ENCODE results near the gene HHIPL1. TPM values are rescaled to one million over a fixed set of nuclear protein-coding genes. Genes with fewer than 3 reads are reported as not detected.

Gene HHIPL1
- total RNA-seq, 1 experiment from 2014 or later, result 2.6 TPM

DNA sequence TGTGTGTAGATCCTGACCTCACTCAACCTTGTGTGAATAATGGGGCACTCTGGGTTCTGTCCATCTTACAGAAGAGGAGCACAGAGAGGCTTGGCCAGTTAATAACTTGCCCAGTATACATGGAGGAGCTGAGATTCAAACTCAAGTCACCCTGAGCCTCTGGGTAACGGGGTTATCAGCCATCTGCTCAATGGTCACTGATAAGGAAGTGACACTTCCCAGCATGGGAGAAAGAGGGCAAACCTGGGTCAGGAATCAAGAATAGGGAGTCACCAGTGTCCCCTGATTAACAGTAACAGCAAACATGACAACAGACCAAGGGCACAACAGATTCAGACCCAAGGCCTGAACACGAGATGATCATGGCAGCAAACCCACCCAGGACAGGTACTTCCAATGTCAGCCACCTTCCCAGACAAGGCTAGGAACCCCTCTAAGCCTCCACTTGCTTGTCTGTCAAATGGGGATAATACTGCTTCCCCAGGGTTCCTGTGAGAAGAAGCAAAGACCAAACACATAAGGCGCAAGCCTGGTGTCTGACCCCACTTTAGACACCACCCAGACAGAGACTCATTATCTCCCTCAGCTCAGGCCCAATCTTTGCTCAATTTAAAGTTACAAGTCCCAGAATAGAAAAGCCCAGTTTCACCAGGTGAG is 44.6 kb upstream of the HHIPL1 start:
- Histone ChIP-seq H3K79me1 (ENCODE audit: insufficient read depth, low read depth, low read length, poor library complexity, severe bottlenecking) (peaks cover 3% of the 10 kb centered on the region), H2AK5ac (ENCODE audit: insufficient read length, low read length) (no peak overlapping the region), H3K14ac (ENCODE audit: insufficient read depth, low read length) (no peak overlapping the region), H3K27me3 (ENCODE audit: insufficient read depth, low read length) (peaks cover 15% of the 10 kb centered on the region; the same call in 1 of the 2 replicates), H3K27ac (ENCODE audit: insufficient read length, low read depth, low read length) (no peak overlapping the region), H2BK5ac (ENCODE audit: insufficient read length, low read length) (no peak overlapping the region), H3K23me2 (ENCODE audit: insufficient read length, low read depth, low read length, poor library complexity, severe bottlenecking) (peaks cover 16% of the 10 kb centered on the region), H4K20me1 (ENCODE audit: control insufficient read depth, insufficient read depth, insufficient read length) (no peaks in the 10 kb centered on the region), H3T11ph (ENCODE audit: low read length) (no peak overlapping the region), H2BK120ac (ENCODE audit: low read depth, low read length, poor library complexity, severe bottlenecking) (no peak overlapping the region), H2BK12ac (ENCODE audit: insufficient read length, low read depth, low read length) (no peak overlapping the region), H3K4me1 (ENCODE audit: insufficient read depth, low read length) (no peaks in the 10 kb centered on the region; the same call in 1 of the 2 replicates), H3K79me2 (ENCODE audit: insufficient read depth, low read length) (peaks cover 8% of the 10 kb centered on the region; the same call in 1 of the 2 replicates), H3K56ac (ENCODE audit: insufficient read length, low read depth, low read length) (no peak overlapping the region), H2BK20ac (ENCODE audit: low read depth, low read length, poor library complexity, severe bottlenecking) (no peak overlapping the region), H3K9me3 (ENCODE audit: control insufficient read depth, low read depth, low read length) (no peaks in the 10 kb centered on the region), H4K91ac (ENCODE audit: insufficient read length, low read depth, low read length) (no peak overlapping the region), H3K4ac (ENCODE audit: low read depth, low read length) (no peak overlapping the region), H4K5ac (ENCODE audit: insufficient read length, low read depth, low read length) (no peak overlapping the region), H3K9ac (ENCODE audit: extremely low read depth, insufficient read length, low read length) (no peak overlapping the region), H3K18ac (ENCODE audit: insufficient read length, low read depth, low read length) (no peak overlapping the region), H2BK15ac (ENCODE audit: low read depth, low read length) (no peak overlapping the region), H3K4me2 (ENCODE audit: insufficient read depth, insufficient read length, low read length) (no peak overlapping the region), H3K23ac (ENCODE audit: insufficient read length, low read depth, low read length) (no peak overlapping the region), H2AFZ (ENCODE audit: low read length) (no peak overlapping the region), H4K8ac (replicated peaks; ENCODE audit: insufficient read length, low read depth, low read length) (no peak overlapping the region)
- DNase-seq, result no peak
- Mint-ChIP-seq H3K4me1 (peaks cover 30 to 54% of the 10 kb centered on the region in 2 experiments), H3K27me3 (ENCODE audit: low read depth) (peaks cover 19% of the 10 kb centered on the region), H3K36me3 (ENCODE audit: insufficient read depth in 1 of 3, low read depth in 3 of 3) (peaks cover 0 to 3% (median 0%) of the 10 kb centered on the region in 3 experiments; a peak in 4 of 7 replicates), H3K4me3 (no peak overlapping the region; a peak in 2 of 5 replicates), H3K9me3 (no peaks in the 10 kb centered on the region), H3K27ac (no peak overlapping the region)
- no peak for TF ChIP-seq CTCF (conservative IDR thresholded peaks at IDR 0.05)
- no CpG with 5 or more reads among the region's 3 CpGs for WGBS (ENCODE audit: extremely low coverage, insufficient read length, low lambda C conversion rate)

Data from H9 (cell line).